Measurements from ENCODE around the gene THOC5.

The THOC5 gene

DNA sequence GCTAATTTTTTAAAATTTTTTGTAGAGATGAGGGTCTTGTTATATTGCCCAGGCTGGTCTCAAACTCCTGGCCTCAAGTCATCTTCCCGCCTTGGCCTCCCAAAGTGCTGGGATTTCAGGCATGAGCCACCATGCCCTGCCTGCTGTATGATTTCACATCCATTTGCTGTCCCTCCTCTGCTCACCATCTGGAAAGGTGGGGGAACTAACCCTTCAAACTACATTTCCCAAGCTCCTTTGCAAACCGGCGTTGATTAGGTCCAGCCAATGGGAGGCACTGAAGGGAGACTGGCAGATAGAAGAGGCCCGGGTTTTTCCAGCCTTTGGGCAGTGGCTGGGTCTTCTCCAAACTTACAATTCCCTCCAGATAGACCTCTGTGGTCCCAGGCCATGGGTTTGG is 95.8 kb downstream of the THOC5 start:
- no peak for TF ChIP-seq CTCF (conservative IDR thresholded peaks at IDR 0.05; ENCODE audit: low read depth, low read length)
- DNase-seq (ENCODE audit: low read depth) = no peak
- no peak overlapping the region for H3K4me3 ChIP-seq (ENCODE audit: low read length)

GRCh38 chr22:29456211-29456671 is 97.3 kb downstream of the THOC5 start:
- no peak overlapping the region for H3K4me3 ChIP-seq (ENCODE audit: low read length)
- no peak for DNase-seq (ENCODE audit: low read depth)
- no peak for TF ChIP-seq CTCF (conservative IDR thresholded peaks at IDR 0.05; ENCODE audit: low read depth, low read length)

All from retinal pigment epithelial cell (primary cell).